Gastrocnemius medialis (tissue), 4 donors: Measurements from ENCODE around the gene TMEM174.

Source experiments
- POLR2A ChIP-seq, 2 donors: fragments of 450-650 bp; IDR thresholded peaks; one replicate each; pipeline ENCODE4 v1.6.1; 2017; ENCODE audit warnings: antibody characterized with exemption in 2 of 2, mild to moderate bottlenecking in 2 of 2, moderate library complexity in 2 of 2
- TF ChIP-seq, protein P1 (sequence below), 5 experiments: fragments of 450-650 bp in 3 of 5; fragments of 200-600 bp in 2 of 5; sonication (generic) in 2 of 5; IDR thresholded peaks in 4 of 5; conservative IDR thresholded peaks in 1 of 5; 1 replicate in 4 of 5; 2 replicates in 1 of 5; pipeline ENCODE4 v1.5.1; 2016 to 2019; ENCODE audit warnings: antibody characterized with exemption in 5 of 5, mild to moderate bottlenecking in 3 of 5, moderate library complexity in 3 of 5

DNA sequence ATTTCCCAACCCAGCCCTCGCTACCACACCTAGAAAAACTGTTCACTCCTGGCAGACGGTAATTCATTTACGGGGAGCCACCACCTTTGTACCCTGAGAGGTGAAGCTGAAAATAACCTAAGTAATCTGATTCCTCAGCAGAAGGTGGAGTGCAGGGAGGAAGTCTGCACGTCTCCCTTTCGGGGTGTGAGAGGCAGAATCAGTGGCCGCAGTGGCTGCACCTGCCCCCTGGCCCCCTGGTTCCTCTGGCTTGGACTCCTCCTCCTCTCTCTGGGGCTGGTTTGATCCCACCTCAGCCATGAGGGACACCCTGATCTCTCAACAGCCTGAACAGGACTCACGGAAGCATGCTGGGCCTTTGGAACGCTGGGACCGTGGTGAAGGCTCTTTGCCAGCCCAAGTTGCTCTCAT, 10.5 kb downstream of the TMEM174 start:
- TF ChIP-seq, protein P1, sequence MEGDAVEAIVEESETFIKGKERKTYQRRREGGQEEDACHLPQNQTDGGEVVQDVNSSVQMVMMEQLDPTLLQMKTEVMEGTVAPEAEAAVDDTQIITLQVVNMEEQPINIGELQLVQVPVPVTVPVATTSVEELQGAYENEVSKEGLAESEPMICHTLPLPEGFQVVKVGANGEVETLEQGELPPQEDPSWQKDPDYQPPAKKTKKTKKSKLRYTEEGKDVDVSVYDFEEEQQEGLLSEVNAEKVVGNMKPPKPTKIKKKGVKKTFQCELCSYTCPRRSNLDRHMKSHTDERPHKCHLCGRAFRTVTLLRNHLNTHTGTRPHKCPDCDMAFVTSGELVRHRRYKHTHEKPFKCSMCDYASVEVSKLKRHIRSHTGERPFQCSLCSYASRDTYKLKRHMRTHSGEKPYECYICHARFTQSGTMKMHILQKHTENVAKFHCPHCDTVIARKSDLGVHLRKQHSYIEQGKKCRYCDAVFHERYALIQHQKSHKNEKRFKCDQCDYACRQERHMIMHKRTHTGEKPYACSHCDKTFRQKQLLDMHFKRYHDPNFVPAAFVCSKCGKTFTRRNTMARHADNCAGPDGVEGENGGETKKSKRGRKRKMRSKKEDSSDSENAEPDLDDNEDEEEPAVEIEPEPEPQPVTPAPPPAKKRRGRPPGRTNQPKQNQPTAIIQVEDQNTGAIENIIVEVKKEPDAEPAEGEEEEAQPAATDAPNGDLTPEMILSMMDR (IDR thresholded peaks at IDR 0.05 in 4 of 5, conservative IDR thresholded peaks at IDR 0.05 in 1 of 5) = no peak
- no peak for TF ChIP-seq POLR2A (IDR thresholded peaks at IDR 0.05)
